T-helper 17 cell (primary cell): Measurements from ENCODE around the gene MST1R. TPM values are rescaled to one million over a fixed set of nuclear protein-coding genes. Genes with fewer than 3 reads are reported as not detected.

Source experiments
- ATAC-seq: fragments of 150-1000 bp; cut with Tn5 transposase; 2 replicates; pipeline ENCODE4 v1.10.0; 2021; ENCODE audit warnings: mild to moderate bottlenecking, moderate library complexity
- DNase-seq, 3 donors: peaks; one replicate each; pipeline versions ENCODE4 v3.0.0 to v3.0.0-alpha.2; 2020 to 2021
- H3K9me3 ChIP-seq: one replicate; pipeline ENCODE4 v1.7.0; 2013; ENCODE audit warnings: low read length, mild to moderate bottlenecking; ENCODE audit not compliant: control insufficient read depth, poor library complexity, severe bottlenecking
- H3K27ac Mint-ChIP-seq: one replicate; pipeline ENCODE4 v1.8.0; 2022; ENCODE audit warnings: mild to moderate bottlenecking, moderate library complexity, mixed read lengths
- H3K27me3 Mint-ChIP-seq: one replicate; pipeline ENCODE4 v1.8.0; 2022; ENCODE audit warnings: mixed read lengths
- H3K36me3 Mint-ChIP-seq: one replicate; pipeline ENCODE4 v1.8.0; 2022; ENCODE audit warnings: low read depth, mixed read lengths
- H3K4me1 Mint-ChIP-seq: one replicate; pipeline ENCODE4 v1.8.0; 2022; ENCODE audit warnings: mild to moderate bottlenecking, mixed read lengths
- H3K4me3 Mint-ChIP-seq: one replicate; pipeline ENCODE4 v1.8.0; 2022; ENCODE audit warnings: mild to moderate bottlenecking, moderate library complexity, mixed read lengths
- total RNA-seq, 4 donors: library from RNA in 2 of 4; stranded (reverse) in 2 of 4; gene quantifications; one replicate each; pipeline ENCODE4 v1.2.3 and lab custom pipeline; 2022 to 2026

Gene MST1R
- total RNA-seq, 2 donors from 2014 or later, result 0.63 to 1.7 TPM

DNA sequence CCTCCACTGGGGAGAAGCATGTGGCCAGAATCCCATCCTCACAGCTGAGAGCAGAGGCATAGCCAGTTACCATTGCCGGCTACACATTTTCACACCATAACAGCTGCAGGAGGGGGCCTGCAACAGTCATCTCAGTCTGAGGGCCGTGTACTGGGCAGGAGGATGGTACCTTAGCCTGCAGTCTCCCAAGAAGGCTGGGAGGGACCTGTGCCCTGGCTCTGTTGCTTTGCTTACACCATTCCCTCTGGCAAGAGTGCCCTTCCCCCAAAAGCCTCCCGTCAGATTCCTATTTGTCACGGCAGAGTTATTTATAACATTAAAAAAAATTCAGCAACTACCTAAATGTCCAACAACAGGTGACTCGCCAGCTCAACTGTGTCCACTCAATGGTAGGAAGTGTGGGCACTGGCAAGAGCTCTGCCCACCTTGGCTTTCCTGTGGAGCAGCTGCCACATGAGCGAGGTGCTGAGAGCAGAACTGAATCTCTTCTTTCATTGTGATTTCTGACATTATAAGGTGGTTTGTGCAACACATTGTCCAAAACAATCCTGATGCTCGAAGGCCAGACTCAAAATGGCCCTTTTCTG, 38.4 kb downstream of the MST1R start:
- Mint-ChIP-seq H3K4me1 (peaks cover 2% of the 10 kb centered on the region), H3K4me3 (no peak overlapping the region), H3K36me3 (no peaks in the 10 kb centered on the region), H3K27me3 (peaks cover 57% of the 10 kb centered on the region), H3K27ac (no peak overlapping the region)
- ATAC-seq (no peak), DNase-seq (no peak)
- no peaks in the 10 kb centered on the region for H3K9me3 ChIP-seq

DNA sequence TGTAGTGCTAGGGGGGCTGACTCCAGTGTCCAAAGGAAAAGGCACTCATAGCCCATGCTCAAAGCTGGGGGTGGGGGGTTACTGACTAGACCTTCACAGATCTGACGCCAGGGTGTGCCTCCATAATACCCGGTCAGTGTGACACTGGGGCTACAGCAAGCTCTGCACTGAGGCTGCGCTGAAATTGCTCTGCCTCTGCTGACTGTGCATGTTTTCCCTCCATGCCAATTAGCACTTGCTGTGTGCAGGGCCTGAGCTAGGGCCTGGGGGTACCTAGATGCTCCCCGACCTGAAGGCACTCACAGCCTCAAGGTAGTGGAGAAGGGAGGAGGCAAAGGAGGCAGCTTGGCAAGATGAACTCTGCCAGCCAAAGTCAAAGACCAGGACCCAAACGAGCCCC, 39.2 kb downstream of the MST1R start:
- no peak for DNase-seq
- H3K36me3 Mint-ChIP-seq, result no peaks in the 10 kb centered on the region
- H3K4me1 Mint-ChIP-seq, result peaks cover 2% of the 10 kb centered on the region
- no peak overlapping the region for H3K27ac Mint-ChIP-seq
- peaks cover 57% of the 10 kb centered on the region for H3K27me3 Mint-ChIP-seq
- no peak overlapping the region for H3K4me3 Mint-ChIP-seq
- ATAC-seq, result no peak
- H3K9me3 ChIP-seq, result no peaks in the 10 kb centered on the region

DNA sequence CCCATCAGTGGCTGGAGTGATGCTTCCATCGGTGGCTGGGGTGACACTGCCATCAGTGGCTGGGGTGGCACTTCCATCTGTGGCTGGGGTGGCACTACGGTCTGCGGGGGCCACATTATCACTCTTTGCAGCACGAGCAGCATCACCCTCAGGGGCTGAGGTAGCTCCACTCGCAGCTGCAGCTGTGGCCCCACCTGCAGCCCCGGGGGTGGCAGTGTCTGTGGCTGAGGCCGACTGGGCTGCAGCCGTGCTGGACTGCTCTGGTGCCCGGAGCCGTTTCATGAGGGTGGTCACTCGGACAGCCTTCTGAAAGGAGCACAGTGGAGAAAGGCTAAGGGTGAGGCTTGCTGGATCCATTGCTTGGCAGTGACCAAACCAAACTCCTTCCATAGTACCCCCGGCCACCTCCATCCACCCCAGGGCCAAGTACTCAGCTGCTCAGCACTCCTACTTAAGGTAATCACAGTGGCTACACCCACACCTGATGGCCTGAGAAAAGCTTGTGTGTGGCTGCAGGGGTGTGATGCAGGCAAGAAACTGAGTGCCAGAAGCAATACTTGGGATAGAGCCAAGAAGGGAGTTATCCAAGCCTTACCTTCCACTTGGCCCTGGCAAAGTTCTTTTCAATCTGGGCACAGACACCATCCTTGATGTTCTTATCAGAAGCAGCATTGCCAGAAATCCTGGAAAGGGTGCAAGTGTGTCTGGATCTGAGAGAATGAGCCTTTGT, 43.9 kb downstream of the MST1R start:
- peak overlapping the region; percentile 45 for H3K27ac Mint-ChIP-seq
- DNase-seq (no peak), ATAC-seq (no peak)
- peaks cover 11% of the 10 kb centered on the region for H3K4me1 Mint-ChIP-seq
- no peak overlapping the region for H3K4me3 Mint-ChIP-seq
- no peaks in the 10 kb centered on the region for H3K9me3 ChIP-seq
- H3K27me3 Mint-ChIP-seq, result peaks cover 25% of the 10 kb centered on the region
- H3K36me3 Mint-ChIP-seq, result no peaks in the 10 kb centered on the region

DNA sequence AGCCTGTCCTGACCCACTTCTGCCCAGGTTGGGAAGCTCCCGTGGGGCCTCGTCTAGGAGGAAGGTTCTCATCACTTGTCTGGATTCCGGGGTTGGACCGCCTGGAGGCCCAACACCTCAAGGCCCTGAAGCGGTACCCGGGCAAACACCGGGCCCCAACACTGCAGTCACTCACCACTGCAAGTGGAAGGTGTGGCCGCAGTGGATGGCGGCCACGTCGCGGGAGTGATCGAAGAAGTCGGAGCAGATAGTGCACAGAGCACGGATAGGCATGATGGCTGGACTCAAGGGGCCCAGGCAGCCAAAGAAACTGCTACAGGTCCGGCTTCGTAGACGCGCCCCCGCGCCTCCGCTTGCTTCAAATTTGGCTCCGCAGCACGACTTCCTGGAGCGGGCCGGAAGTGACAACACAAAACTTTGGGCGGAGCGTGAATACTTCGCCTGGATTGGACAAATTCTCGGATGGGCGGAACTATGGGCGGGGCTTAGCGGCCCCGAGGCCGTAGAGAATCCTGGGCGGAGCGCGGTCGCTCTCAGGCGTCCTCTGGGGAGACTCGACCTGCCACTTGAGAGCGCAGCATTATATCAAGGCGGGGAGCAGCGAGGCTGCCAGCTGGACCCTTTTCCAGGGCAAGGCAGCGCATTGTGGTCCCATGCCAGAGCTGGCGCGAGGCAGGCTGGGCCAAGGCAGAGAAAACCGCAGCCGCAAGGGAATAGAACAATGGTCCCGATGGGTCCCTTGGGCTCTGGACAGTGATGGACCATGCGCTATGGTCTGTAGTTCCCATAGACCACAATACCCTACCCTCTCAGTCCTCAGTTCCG, 47.3 kb downstream of the MST1R start, which contains the start of gene TRAIP:
Gene TRAIP (minus strand): TSS at position 384 of the 825 bp plus-strand sequence. CDS start 111 bp downstream, at position 273.
- Mint-ChIP-seq H3K27ac (peak within 1 kb of the TSS; percentile 81), H3K27me3 (no peaks in the 10 kb centered on the region), H3K4me1 (peaks cover 9% of the 10 kb centered on the region), H3K4me3 (peak within 1 kb of the TSS; percentile 86), H3K36me3 (no peaks in the 10 kb centered on the region)
- ATAC-seq (peak; percentile 100), DNase-seq (peak; percentile 87 to 91 (median 91))
- no peaks in the 10 kb centered on the region for H3K9me3 ChIP-seq

DNA sequence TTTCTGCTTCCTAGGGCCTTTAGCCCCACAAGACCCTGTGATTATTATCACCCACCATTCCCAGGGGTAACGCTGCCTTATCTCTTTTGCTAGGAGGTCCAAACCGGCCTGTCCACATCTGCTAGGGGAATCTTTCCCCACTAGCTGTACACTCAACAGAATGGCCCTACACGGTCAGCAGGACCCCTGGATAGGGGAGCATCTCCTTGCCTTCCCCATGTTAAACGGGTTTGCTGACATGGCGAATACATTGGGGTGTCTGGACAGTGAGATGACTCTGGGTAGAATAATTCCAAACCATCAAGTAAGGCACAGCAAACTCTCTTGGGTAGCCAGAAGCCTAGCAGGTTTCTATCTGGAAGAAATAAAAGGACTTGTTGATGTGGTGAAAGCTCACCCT, 48.0 kb downstream of the MST1R start:
- DNase-seq, result no peak
- no peaks in the 10 kb centered on the region for H3K36me3 Mint-ChIP-seq
- ATAC-seq, result no peak
- H3K27ac Mint-ChIP-seq, result no peak overlapping the region
- H3K4me1 Mint-ChIP-seq, result peaks cover 9% of the 10 kb centered on the region
- H3K4me3 Mint-ChIP-seq, result peak overlapping the region; percentile 86
- H3K9me3 ChIP-seq, result no peaks in the 10 kb centered on the region
- H3K27me3 Mint-ChIP-seq, result no peaks in the 10 kb centered on the region

DNA sequence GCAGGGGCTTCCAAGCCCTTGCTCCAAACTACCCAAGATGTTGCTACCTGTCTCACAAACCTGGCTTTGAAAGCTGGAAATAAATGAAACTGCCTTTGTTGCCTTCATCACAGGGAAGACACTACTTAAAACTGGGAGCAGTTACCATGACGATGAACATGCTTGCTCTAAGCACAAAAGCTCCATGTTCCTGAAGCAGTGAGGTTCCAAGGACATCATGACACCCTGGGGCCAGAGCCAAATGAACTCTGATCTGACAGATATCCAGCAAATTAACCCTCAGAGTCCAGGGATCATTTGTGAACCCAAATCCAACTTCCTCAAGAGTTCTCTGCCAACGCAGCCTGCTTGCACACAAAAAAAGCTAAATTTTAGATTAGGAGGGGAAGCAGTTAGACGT, 58.0 kb downstream of the MST1R start:
- no peak overlapping the region for H3K4me3 Mint-ChIP-seq
- no peak for DNase-seq

DNA sequence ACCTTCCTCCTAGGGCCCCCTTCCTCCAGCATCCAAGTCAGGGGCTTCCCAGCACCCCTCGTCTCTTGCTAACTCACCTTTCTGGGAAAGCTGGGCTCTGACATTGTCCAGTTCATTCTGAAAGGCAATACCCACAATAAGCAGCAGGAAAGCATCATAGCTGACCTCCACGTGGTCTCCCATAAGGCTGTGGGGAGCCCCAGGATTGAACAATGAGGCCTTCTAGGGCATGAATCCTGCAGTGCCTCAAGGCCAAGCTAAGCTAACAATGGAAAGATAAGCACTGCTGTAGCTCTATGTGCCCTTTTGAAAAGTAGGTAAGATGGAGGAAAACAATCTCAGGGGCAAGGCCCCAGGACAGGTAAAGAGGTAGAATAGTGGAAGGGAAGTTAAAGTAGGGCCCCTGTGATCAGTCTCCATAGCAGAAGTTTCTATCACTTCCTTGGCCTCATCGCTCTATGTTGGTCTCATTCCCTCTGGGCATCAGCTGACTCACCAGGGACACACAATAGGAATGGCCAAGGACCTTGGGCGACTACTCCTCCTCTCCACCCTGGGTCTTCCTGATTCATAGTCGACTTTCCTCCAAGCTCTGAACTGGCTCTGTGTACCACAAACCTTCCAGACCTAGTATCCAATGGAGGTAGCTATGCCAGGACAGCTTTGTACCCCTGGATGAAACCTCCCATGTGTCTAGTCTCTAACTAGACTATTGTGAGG, 59.0 kb downstream of the MST1R start:
- DNase-seq, result no peak
- no peak for ATAC-seq
- Mint-ChIP-seq H3K36me3 (no peaks in the 10 kb centered on the region), H3K27me3 (no peaks in the 10 kb centered on the region), H3K27ac (no peak overlapping the region), H3K4me1 (no peaks in the 10 kb centered on the region), H3K4me3 (no peak overlapping the region)
- H3K9me3 ChIP-seq, result no peaks in the 10 kb centered on the region

More for the DNA sequence above, 58.0 kb downstream of the MST1R start:
- ATAC-seq, result no peak
- Mint-ChIP-seq H3K27ac (no peak overlapping the region), H3K27me3 (no peaks in the 10 kb centered on the region), H3K36me3 (no peaks in the 10 kb centered on the region), H3K4me1 (no peaks in the 10 kb centered on the region)
- no peaks in the 10 kb centered on the region for H3K9me3 ChIP-seq

DNA sequence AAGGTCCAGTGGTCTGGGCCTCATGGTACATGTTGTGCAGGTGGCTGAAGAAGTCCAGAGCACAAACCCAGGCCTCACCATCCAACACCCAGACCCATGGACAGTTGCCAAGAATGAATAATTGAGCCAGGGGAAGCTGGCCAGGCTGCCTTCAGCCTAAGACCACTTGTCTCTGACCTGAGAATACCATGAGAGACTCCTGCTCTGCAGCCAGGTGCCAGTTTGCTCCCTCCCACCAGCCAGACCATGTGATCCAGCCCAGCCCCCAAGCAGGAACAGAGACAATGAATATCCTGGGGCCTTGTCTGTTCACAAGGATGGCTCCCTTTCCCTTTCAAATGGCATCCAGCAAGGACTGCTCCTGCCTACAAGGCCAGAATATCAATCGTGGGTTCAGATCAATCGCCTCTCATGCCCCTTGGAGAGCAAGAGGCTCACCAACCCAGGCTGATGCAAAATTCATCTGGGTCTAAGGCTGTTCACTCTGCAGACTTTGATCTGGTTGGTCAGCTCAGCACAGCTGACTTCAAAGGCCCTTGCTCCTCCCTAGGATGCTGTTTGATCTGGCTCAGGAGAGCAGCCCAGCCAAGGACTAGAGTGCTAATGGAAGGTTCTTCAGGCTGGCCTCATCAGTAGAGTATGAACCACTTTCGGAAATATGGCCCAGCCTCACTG, 60.7 kb downstream of the MST1R start:
- no peaks in the 10 kb centered on the region for H3K9me3 ChIP-seq
- Mint-ChIP-seq H3K36me3 (no peaks in the 10 kb centered on the region), H3K4me3 (no peak overlapping the region), H3K27ac (no peak overlapping the region), H3K4me1 (peaks cover 4% of the 10 kb centered on the region), H3K27me3 (no peaks in the 10 kb centered on the region)
- no peak for DNase-seq
- no peak for ATAC-seq

DNA sequence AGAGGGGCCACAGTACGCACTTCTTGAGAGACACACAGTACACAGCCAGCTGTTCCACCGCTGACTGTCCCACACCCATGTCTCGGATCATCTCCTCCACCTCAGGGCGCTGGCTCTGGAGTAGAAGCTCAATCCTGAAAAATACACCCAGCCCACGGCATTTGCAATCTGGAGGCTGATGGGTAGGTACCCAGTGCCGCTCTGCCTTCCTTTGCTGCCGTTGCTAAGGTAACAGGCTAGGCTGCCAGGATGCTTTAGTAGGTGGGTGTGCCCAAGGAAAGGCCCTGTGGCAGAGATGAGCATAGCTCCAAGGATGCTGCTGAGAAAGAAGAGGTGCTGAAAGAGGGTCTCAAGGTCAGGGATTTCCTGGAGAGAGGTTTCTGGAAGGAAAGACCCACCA, 61.9 kb downstream of the MST1R start:
- no peak overlapping the region for H3K27ac Mint-ChIP-seq
- no peaks in the 10 kb centered on the region for H3K27me3 Mint-ChIP-seq
- H3K9me3 ChIP-seq, result no peaks in the 10 kb centered on the region
- DNase-seq (no peak), ATAC-seq (no peak)
- H3K4me3 Mint-ChIP-seq, result no peak overlapping the region
- H3K4me1 Mint-ChIP-seq, result peaks cover 4% of the 10 kb centered on the region
- no peaks in the 10 kb centered on the region for H3K36me3 Mint-ChIP-seq

DNA sequence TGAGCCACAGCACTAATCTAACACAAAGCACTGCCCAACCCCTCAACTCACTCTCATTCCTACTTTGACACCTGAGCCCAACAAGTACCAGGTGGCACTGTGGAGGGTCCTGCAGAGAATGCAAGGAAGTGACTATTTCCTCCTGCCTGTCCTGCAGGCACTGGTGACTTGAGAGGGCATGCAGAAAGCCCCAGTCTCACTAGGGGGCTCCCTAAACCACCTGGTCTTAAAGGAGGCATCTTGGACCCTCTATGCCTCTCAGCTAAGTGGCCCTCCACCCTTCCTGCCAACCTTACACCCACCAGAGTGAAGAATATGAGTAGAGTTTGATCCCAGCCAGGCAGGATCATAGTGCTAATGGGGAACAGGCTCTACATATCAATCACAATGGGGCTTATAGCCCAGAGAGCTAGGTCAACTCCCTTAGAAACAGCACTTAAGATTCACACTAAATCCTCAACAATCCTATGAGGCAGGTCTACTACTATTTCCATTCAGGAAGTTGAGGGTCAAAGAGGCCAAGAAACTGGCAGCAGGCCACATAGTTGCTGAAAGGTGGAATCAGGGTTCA, 62.5 kb downstream of the MST1R start:
- Mint-ChIP-seq H3K27ac (no peak overlapping the region), H3K36me3 (no peaks in the 10 kb centered on the region), H3K27me3 (no peaks in the 10 kb centered on the region), H3K4me1 (peaks cover 4% of the 10 kb centered on the region), H3K4me3 (no peak overlapping the region)
- no peaks in the 10 kb centered on the region for H3K9me3 ChIP-seq
- no peak for ATAC-seq
- no peak for DNase-seq

DNA sequence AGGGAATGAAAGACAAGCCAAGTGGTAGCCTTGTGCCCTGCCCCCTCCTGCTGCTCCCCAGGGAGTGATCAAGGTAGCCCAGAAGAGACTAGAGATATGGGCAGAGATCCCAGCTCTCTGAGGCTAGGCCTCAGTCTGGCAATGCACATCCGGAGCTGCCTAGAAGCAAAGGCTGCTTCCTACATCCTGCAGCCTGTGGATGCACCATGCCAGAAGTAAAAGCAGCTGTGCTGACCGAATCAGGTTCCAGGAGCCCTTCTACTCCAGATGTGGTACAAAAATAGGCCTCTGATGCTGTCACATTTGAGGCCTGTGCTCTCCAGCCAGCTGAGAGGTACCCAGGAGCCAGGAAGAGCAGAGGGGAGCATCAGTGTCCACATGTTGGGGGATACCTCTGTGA, 63.3 kb downstream of the MST1R start:
- H3K27me3 Mint-ChIP-seq, result no peaks in the 10 kb centered on the region
- no peaks in the 10 kb centered on the region for H3K9me3 ChIP-seq
- H3K36me3 Mint-ChIP-seq, result no peaks in the 10 kb centered on the region
- ATAC-seq (no peak), DNase-seq (no peak)
- no peak overlapping the region for H3K4me3 Mint-ChIP-seq
- peaks cover 4% of the 10 kb centered on the region for H3K4me1 Mint-ChIP-seq
- H3K27ac Mint-ChIP-seq, result peak overlapping the region; percentile 6

DNA sequence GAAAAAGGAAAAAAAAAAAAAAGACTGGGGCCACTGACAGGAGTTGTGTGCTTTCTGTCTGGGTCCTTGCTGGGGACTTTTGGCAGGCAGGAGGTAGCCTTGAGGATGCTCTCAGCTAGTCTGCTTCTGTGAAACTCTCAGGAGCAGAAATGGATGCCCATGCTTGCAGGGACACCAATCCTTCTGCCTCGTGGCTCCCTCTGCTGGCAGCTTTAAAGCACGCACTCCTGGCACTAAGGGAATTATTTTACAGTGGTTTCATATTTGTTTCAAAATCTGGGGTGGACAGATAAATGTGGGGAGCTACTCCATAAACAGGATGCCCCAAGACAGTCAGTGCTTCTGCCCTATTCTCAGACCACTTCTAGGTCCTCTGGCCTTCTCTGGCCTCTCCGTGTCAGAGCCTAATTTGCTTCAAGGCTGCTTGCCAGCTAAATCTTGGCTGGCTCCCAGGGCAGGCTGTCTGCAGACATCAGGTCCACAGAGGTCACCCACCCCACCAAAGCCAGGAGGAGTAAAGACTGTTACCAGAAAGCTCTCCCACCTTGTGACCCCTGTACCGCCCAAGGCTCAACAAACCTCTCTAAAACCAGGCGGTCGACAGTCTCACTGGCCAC, 64.4 kb downstream of the MST1R start:
- peak; percentile 60 to 70 (median 63) for DNase-seq
- peaks cover 2% of the 10 kb centered on the region for H3K36me3 Mint-ChIP-seq
- H3K9me3 ChIP-seq, result no peaks in the 10 kb centered on the region
- peak; percentile 95 for ATAC-seq
- H3K27me3 Mint-ChIP-seq, result no peaks in the 10 kb centered on the region
- H3K4me3 Mint-ChIP-seq, result no peak overlapping the region
- H3K4me1 Mint-ChIP-seq, result peaks cover 4% of the 10 kb centered on the region
- no peak overlapping the region for H3K27ac Mint-ChIP-seq
